Chondrocyte (in vitro differentiated cells): ENCODE results near the gene SESTD1. TPM values are rescaled to one million over a fixed set of nuclear protein-coding genes. Genes with fewer than 3 reads are reported as not detected.

Experiments
- DNase-seq: peaks from one replicate; pipeline ENCODE4 v3.0.0; 2021; ENCODE audit warnings: mixed read lengths, low spot score
- H3K27ac Mint-ChIP-seq: one replicate; pipeline ENCODE4 v1.8.0; 2021; ENCODE audit warnings: mild to moderate bottlenecking, moderate library complexity, mixed read lengths; ENCODE audit not compliant: unreplicated experiment
- H3K27me3 Mint-ChIP-seq: 2 replicates; pipeline ENCODE4 v1.8.0; 2021; ENCODE audit warnings: low read depth, mixed read lengths
- H3K36me3 Mint-ChIP-seq: 2 replicates; pipeline ENCODE4 v1.8.0; 2021; ENCODE audit warnings: low read depth, mixed read lengths
- H3K4me1 Mint-ChIP-seq: 2 replicates; pipeline ENCODE4 v1.8.0; 2021; ENCODE audit warnings: low read depth, mild to moderate bottlenecking, mixed read lengths
- H3K4me3 Mint-ChIP-seq: one replicate; pipeline ENCODE4 v1.8.0; 2021; ENCODE audit warnings: mild to moderate bottlenecking, moderate library complexity, mixed read lengths; ENCODE audit not compliant: unreplicated experiment
- H3K9me3 Mint-ChIP-seq: 2 replicates; pipeline ENCODE4 v1.8.0; 2021; ENCODE audit warnings: low read depth, mixed read lengths
- CTCF ChIP-seq: fragments of 200-600 bp; sonication (generic); IDR thresholded peaks from 2 replicates; pipeline ENCODE4 v1.5.0; 2021; ENCODE audit warnings: antibody characterized with exemption, mild to moderate bottlenecking, moderate library complexity
- total RNA-seq: library from RNA; stranded (reverse); gene quantifications from 3 replicates; pipeline ENCODE4 v1.2.1, GENCODE V29; 2021

SESTD1 gene
- total RNA-seq, 1 donor from 2014 or later = 101 TPM

GRCh38 chr2:179273461-179273962 lies 8.9 kb upstream of the SESTD1 start:
- Mint-ChIP-seq H3K27ac (peak overlapping the region; percentile 94), H3K27me3 (no peaks in the 10 kb centered on the region), H3K9me3 (no peaks in the 10 kb centered on the region), H3K4me1 (peaks cover 47% of the 10 kb centered on the region), H3K4me3 (no peak overlapping the region), H3K36me3 (no peaks in the 10 kb centered on the region)
- TF ChIP-seq CTCF = no peak
- no peak for DNase-seq

DNA sequence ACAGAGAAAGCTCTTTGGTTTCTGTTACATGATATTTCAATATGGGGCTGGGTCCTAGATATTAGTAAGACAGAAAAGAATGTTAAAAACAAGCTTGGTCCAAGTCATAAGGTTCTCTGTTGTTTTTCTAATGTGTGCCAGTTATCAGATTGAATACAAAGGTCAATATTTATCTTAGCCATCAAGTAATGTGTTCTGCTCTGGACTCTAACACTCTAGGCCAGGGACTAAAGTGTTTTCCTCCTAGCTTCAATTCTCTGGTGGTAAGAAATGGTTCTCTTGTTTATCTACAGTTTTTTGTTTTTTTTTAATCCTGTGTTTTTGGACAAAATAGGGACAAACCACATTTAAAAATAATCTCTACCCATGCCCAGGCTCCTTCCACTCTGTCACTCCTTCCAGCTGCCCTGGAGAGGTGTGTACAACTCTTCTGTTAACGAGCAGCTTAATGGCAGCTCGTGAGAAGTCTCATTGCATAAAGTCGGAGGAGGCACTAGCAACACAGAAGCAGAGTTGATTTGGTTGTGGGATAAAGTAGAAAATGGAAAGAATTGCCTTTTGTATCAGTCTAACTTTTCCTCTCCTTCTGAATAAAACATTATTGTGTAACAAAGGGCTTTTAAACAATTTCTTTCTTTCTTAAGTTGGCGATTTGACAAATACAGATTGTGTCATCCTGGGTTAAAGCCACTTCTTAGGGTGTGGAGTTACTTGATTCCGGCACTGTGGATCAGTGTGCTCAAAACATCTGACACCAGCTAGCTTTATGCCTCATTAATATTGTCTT lies 8.0 kb upstream of the SESTD1 start:
- Mint-ChIP-seq H3K9me3 (no peaks in the 10 kb centered on the region), H3K36me3 (no peaks in the 10 kb centered on the region), H3K4me1 (peaks cover 50% of the 10 kb centered on the region), H3K27ac (peak overlapping the region; percentile 94), H3K4me3 (peak overlapping the region; percentile 40), H3K27me3 (no peaks in the 10 kb centered on the region)
- TF ChIP-seq CTCF = no peak
- DNase-seq = no peak

DNA sequence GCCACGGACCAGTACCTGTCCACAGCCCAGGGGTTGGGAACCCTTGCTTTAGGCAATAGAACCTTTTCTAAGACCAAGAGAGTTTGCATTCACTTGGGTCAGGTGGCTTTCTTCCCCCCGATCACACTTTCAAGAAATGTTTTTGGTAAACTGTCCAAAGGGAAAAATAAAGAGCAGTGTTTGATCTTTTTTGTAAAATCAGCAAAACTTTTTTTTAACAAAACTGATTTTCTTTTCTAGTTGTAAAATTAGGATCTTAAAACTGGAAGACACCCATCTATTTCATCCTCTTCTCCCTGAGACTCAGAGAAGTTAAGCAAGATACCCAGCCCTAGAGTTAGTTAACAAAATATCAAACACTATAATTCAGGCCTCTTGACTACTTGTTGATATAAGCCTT lies 6.1 kb upstream of the SESTD1 start:
- Mint-ChIP-seq H3K27me3 (no peaks in the 10 kb centered on the region), H3K4me3 (no peak overlapping the region), H3K4me1 (peaks cover 50% of the 10 kb centered on the region), H3K27ac (no peak overlapping the region), H3K9me3 (no peaks in the 10 kb centered on the region), H3K36me3 (no peaks in the 10 kb centered on the region)
- DNase-seq = no peak
- TF ChIP-seq CTCF = no peak

GRCh38 chr2:179268277-179268925 lies 3.8 kb upstream of the SESTD1 start:
- no peak overlapping the region for H3K27ac Mint-ChIP-seq
- H3K4me3 Mint-ChIP-seq = no peak overlapping the region
- H3K9me3 Mint-ChIP-seq = no peaks in the 10 kb centered on the region
- no peaks in the 10 kb centered on the region for H3K36me3 Mint-ChIP-seq
- TF ChIP-seq CTCF = no peak
- DNase-seq = no peak
- H3K4me1 Mint-ChIP-seq = peaks cover 39% of the 10 kb centered on the region
- no peaks in the 10 kb centered on the region for H3K27me3 Mint-ChIP-seq

- no peak overlapping the region for H3K4me3 Mint-ChIP-seq
- H3K36me3 Mint-ChIP-seq = no peaks in the 10 kb centered on the region
- H3K4me1 Mint-ChIP-seq = peaks cover 40% of the 10 kb centered on the region
- no peaks in the 10 kb centered on the region for H3K27me3 Mint-ChIP-seq
- H3K9me3 Mint-ChIP-seq = no peaks in the 10 kb centered on the region
- no peak for TF ChIP-seq CTCF
- DNase-seq = no peak
- no peak overlapping the region for H3K27ac Mint-ChIP-seq
Measured at GRCh38 chr2:179266271-179266670, 1.6 kb upstream of the SESTD1 start.
